ENCODE measurements around the gene RNF150.

DNA sequence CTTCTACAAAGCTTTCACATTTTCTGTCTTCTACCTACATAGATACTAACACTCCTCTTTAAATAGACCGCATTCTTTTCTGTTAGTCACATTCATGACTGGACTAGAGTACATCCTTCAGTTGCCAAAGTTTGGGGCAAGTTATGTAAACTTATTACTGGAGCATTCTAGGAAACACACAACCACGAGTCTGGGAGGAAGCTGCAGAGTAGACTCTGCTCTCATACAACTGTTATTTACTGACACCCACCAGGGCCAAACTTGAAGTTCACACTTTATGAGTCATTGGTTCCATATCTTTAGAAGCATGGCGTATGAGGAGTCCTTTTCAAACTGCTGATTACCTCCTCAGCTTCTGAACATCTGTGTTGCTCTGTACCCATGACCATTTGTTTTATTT is 87.0 kb downstream of the RNF150 start:
- TF ChIP-seq POLR2A (IDR thresholded peaks at IDR 0.05): no peak
- TF ChIP-seq, protein P1, sequence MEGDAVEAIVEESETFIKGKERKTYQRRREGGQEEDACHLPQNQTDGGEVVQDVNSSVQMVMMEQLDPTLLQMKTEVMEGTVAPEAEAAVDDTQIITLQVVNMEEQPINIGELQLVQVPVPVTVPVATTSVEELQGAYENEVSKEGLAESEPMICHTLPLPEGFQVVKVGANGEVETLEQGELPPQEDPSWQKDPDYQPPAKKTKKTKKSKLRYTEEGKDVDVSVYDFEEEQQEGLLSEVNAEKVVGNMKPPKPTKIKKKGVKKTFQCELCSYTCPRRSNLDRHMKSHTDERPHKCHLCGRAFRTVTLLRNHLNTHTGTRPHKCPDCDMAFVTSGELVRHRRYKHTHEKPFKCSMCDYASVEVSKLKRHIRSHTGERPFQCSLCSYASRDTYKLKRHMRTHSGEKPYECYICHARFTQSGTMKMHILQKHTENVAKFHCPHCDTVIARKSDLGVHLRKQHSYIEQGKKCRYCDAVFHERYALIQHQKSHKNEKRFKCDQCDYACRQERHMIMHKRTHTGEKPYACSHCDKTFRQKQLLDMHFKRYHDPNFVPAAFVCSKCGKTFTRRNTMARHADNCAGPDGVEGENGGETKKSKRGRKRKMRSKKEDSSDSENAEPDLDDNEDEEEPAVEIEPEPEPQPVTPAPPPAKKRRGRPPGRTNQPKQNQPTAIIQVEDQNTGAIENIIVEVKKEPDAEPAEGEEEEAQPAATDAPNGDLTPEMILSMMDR (IDR thresholded peaks at IDR 0.05): no peak
